ENCODE results near the gene PTAR1.

The PTAR1 gene

GRCh38 chr9:69672596-69673310 lies 87.1 kb downstream of the PTAR1 start:
- peak; percentile 65 for DNase-seq

- peak; percentile 62 for DNase-seq
These were observed 87.8 kb downstream of the PTAR1 start, which contains the start of gene APBA1 for GRCh38 chr9:69671879-69672595. APBA1 (minus strand) TSS chr9:69672371.

- DNase-seq = no peak
These were observed 88.4 kb downstream of the PTAR1 start for GRCh38 chr9:69671311-69671878.

GRCh38 chr9:69667306-69667705 lies 92.5 kb downstream of the PTAR1 start:
- no peak for DNase-seq

- DNase-seq = no peak
These were observed 99.5 kb downstream of the PTAR1 start for GRCh38 chr9:69660304-69660703.
